BLaER1 treated with 17β-estradiol and CSF1 and Interleukin-3, amounts not matched to agents 10 nM and 100 nM (cell line): ENCODE measurements around the gene CFAP68.

Experiments
- H3K27ac ChIP-seq, 11 experiments: shearing (Covaris generic); formaldehyde crosslinking; 2 replicates each; pipeline ENCODE4 v1.8.1; 2022
- H3K27me3 ChIP-seq, 11 experiments: shearing (Covaris generic); formaldehyde crosslinking; 2 replicates each; pipeline ENCODE4 v1.8.1; 2022
- H3K36me3 ChIP-seq, 11 experiments: shearing (Covaris generic); formaldehyde crosslinking; 2 replicates each; pipeline ENCODE4 v1.8.1; 2022
- H3K4me1 ChIP-seq, 10 experiments: shearing (Covaris generic); formaldehyde crosslinking; 2 replicates each; pipeline ENCODE4 v1.8.1; 2022
- H3K4me2 ChIP-seq, 11 experiments: shearing (Covaris generic); formaldehyde crosslinking; 2 replicates each; pipeline ENCODE4 v1.8.1; 2022
- H3K4me3 ChIP-seq, 10 experiments: shearing (Covaris generic); formaldehyde crosslinking; 2 replicates each; pipeline ENCODE4 v1.8.1; 2022
- H3K9ac ChIP-seq, 11 experiments: shearing (Covaris generic); formaldehyde crosslinking; 2 replicates each; pipeline ENCODE4 v1.8.1; 2022
- H3K9me3 ChIP-seq, 11 experiments: shearing (Covaris generic); formaldehyde crosslinking; replicated peaks in 1 of 11; 2 replicates each; pipeline ENCODE4 v1.8.1; 2022
- H4K20me1 ChIP-seq, 11 experiments: shearing (Covaris generic); formaldehyde crosslinking; 2 replicates each; pipeline ENCODE4 v1.8.1; 2022
- Cebpa-rat ChIP-seq, 11 experiments: shearing (Covaris generic); IDR thresholded peaks; 2 replicates each; pipeline ENCODE4 v1.8.1; 2022

CFAP68 gene

DNA sequence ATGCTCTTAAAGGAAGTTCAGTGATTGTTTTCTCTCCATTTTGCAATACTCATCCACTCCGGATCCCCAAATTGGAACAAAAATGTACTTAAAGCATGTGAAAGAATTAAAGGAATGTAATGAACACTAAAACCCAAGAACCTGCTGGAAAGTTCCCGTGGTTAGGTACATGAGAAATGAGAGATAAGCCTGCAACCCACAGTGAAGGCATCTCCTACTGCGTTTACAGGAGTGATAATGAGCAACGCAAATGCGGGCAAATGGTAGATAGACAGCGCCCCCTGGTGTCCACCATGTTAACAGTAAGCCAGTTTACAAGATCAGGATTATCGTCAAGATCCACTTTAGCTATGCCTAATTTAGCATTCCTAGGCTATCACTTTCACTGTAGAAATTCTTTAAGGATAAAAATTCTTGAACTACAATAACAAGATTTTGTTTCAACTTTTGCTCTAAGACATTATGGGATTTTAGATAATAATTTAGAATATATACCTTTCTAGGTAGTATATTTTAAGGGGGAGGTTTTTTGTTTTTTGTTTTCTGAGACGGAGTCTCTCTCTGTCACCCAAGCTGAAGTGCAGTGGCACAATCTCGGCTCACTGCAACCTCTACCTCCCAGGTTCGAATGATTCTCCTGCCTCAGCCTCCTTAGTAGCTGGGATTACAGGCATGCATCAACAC is 37.8 kb upstream of the CFAP68 start:
- H3K27me3 ChIP-seq = no peaks in the 10 kb centered on the region
- H3K36me3 ChIP-seq = peaks cover 50 to 88% (median 63%) of the 10 kb centered on the region in 11 experiments
- H3K9me3 ChIP-seq = no peaks in the 10 kb centered on the region
- H3K4me2 ChIP-seq = no peak overlapping the region
- no peak overlapping the region for H3K9ac ChIP-seq
- H3K4me3 ChIP-seq = no peak overlapping the region
- no peaks in the 10 kb centered on the region; a peak in 1 of 22 replicates for H4K20me1 ChIP-seq
- H3K4me1 ChIP-seq = peaks cover 0 to 14% (median 0%) of the 10 kb centered on the region in 10 experiments; a peak in 7 of 20 replicates
- TF ChIP-seq Cebpa-rat (IDR thresholded peaks at IDR 0.05) = no peak
- H3K27ac ChIP-seq = no peak overlapping the region

GRCh38 chr11:111843661-111844060 is 35.7 kb upstream of the CFAP68 start:
- H3K4me3 ChIP-seq = no peak overlapping the region
- H3K27me3 ChIP-seq = no peaks in the 10 kb centered on the region
- H3K4me2 ChIP-seq = no peak overlapping the region
- H3K9me3 ChIP-seq = no peaks in the 10 kb centered on the region
- H3K9ac ChIP-seq = no peak overlapping the region
- no peaks in the 10 kb centered on the region; a peak in 1 of 22 replicates for H4K20me1 ChIP-seq
- peaks cover 46 to 89% (median 60%) of the 10 kb centered on the region in 11 experiments for H3K36me3 ChIP-seq
- no peak overlapping the region for H3K27ac ChIP-seq
- no peak for TF ChIP-seq Cebpa-rat (IDR thresholded peaks at IDR 0.05)
- peaks cover 0 to 22% (median 0%) of the 10 kb centered on the region in 10 experiments; a peak in 7 of 20 replicates for H3K4me1 ChIP-seq

DNA sequence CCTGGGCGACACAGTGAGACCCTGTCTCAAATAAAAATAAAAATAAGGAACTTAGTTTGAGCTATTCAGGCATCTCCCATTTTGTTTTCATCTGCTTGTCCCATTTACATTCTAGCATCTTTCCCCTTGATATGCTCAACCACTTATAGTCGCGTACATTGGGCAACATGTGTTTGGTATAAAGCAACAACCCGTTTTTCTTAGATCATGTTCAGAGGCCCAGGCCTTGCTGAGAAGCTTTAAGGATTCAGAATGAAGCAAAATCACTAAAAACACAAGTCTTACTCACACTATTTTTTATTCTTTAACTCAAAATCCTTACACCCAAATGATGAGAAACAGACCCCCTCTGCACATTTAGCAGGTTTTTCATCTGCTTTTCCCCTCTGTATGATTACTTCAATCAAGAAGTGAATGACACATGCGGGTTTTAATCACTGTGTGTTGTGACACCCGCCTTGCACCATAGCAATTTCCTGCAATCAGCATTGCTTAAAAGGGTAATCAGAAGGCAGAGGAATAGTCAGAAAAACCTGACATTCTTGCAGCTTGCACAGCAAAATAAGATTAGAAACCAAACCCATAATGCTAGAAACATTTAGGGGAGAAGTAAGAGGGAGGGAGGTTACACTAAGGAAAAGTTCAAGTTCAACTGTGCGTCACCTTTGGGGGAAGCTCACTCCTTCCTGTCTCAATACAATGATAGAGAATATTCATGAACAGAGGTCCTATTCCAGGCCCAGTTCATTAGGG is 33.9 kb upstream of the CFAP68 start:
- no peak overlapping the region for H3K27ac ChIP-seq
- no peak overlapping the region for H3K9ac ChIP-seq
- H3K27me3 ChIP-seq = no peaks in the 10 kb centered on the region
- 0 out of 22 replicates have a peak, but pooled peaks of 1 of the 11 experiments have one; percentile 7 for TF ChIP-seq Cebpa-rat (IDR thresholded peaks at IDR 0.05)
- peaks cover 0 to 22% (median 0%) of the 10 kb centered on the region in 10 experiments; a peak in 7 of 20 replicates for H3K4me1 ChIP-seq
- H3K36me3 ChIP-seq = peaks cover 54 to 90% (median 70%) of the 10 kb centered on the region in 11 experiments
- no peaks in the 10 kb centered on the region; a peak in 1 of 22 replicates for H4K20me1 ChIP-seq
- no peaks in the 10 kb centered on the region for H3K9me3 ChIP-seq
- H3K4me2 ChIP-seq = peak overlapping the region in 1 of 11 experiments; percentile 0; a peak in 1 of 22 replicates
- H3K4me3 ChIP-seq = no peak overlapping the region

- Histone ChIP-seq H3K27ac (no peak overlapping the region), H3K9ac (no peak overlapping the region), H3K4me2 (0 out of 22 replicates have a peak overlapping the region, but pooled peaks of 1 of the 11 experiments have one; percentile 0)
These were observed 33.3 kb upstream of the CFAP68 start for GRCh38 chr11:111846063-111846462.

GRCh38 chr11:111846636-111847035 is 32.7 kb upstream of the CFAP68 start:
- Histone ChIP-seq H3K4me2 (no peak overlapping the region), H4K20me1 (no peaks in the 10 kb centered on the region; a peak in 1 of 22 replicates), H3K27me3 (no peaks in the 10 kb centered on the region), H3K27ac (no peak overlapping the region), H3K4me1 (peaks cover 0 to 22% (median 0%) of the 10 kb centered on the region in 10 experiments; a peak in 7 of 20 replicates), H3K4me3 (no peak overlapping the region), H3K36me3 (peaks cover 64 to 98% (median 76%) of the 10 kb centered on the region in 11 experiments), H3K9me3 (no peaks in the 10 kb centered on the region), H3K9ac (no peak overlapping the region)
- no peak for TF ChIP-seq Cebpa-rat (IDR thresholded peaks at IDR 0.05)

More at GRCh38 chr11:111846063-111846462, 33.3 kb upstream of the CFAP68 start:
- Histone ChIP-seq H3K4me3 (no peak overlapping the region), H3K9me3 (no peaks in the 10 kb centered on the region), H3K4me1 (peaks cover 0 to 22% (median 0%) of the 10 kb centered on the region in 10 experiments; a peak in 7 of 20 replicates), H3K27me3 (no peaks in the 10 kb centered on the region), H4K20me1 (no peaks in the 10 kb centered on the region; a peak in 1 of 22 replicates), H3K36me3 (peaks cover 60 to 92% (median 72%) of the 10 kb centered on the region in 11 experiments)
- no peak for TF ChIP-seq Cebpa-rat (IDR thresholded peaks at IDR 0.05)

GRCh38 chr11:111849631-111850030 is 29.7 kb upstream of the CFAP68 start:
- no peak for TF ChIP-seq Cebpa-rat (IDR thresholded peaks at IDR 0.05)
- Histone ChIP-seq H3K9ac (no peak overlapping the region), H3K4me1 (peaks cover 0 to 22% (median 0%) of the 10 kb centered on the region in 10 experiments; a peak in 6 of 20 replicates), H3K4me3 (no peak overlapping the region), H3K36me3 (peaks cover 65 to 99% (median 81%) of the 10 kb centered on the region in 11 experiments), H3K27ac (no peak overlapping the region), H3K9me3 (no peaks in the 10 kb centered on the region), H4K20me1 (no peaks in the 10 kb centered on the region), H3K4me2 (no peak overlapping the region), H3K27me3 (no peaks in the 10 kb centered on the region)

DNA sequence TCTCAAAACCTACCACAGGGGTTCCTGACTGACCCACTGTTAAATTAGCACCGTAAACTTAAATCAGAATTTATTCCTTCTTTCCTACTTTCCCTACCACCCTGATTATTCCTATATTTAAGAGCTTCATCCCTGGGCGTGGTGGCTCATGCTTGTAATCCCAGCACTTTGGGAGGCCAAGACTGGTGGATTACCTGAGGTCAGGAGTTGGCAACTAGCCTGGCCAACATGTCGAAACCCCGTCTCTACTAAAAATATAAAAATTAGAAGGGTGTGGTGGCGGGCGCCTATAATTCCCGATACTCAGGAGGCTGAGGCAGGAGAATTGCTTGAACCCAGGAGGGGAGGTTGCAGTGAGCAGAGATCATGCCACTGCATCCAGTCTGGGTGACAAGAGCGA is 28.3 kb upstream of the CFAP68 start:
- Histone ChIP-seq H3K4me2 (no peak overlapping the region), H3K4me3 (no peak overlapping the region), H3K36me3 (peaks cover 61 to 98% (median 88%) of the 10 kb centered on the region in 11 experiments), H3K9me3 (no peaks in the 10 kb centered on the region), H4K20me1 (no peaks in the 10 kb centered on the region), H3K27me3 (no peaks in the 10 kb centered on the region), H3K9ac (no peak overlapping the region), H3K27ac (no peak overlapping the region), H3K4me1 (peaks cover 0 to 13% (median 0%) of the 10 kb centered on the region in 10 experiments; a peak in 6 of 20 replicates)
- TF ChIP-seq Cebpa-rat (IDR thresholded peaks at IDR 0.05) = no peak

DNA sequence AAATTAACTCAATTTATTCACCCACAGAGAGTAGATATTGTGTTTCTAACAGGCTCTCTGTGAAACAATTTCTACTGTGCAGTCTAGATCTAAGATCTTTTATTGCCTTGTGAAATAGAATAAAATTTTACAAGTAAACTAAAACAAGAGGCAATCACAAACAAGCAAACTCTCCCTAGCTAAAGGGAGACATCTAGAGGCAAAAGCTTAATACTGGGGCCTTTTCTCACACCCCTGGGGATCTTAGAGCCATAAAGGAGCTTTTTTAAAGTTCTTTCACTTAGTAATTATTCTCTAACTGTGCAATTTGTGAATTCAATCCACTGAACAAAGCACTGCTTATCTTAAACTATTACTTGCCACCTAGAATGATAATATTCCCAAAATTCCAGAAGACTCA is 27.7 kb upstream of the CFAP68 start:
- no peaks in the 10 kb centered on the region for H3K27me3 ChIP-seq
- no peaks in the 10 kb centered on the region for H4K20me1 ChIP-seq
- no peak for TF ChIP-seq Cebpa-rat (IDR thresholded peaks at IDR 0.05)
- peaks cover 0 to 7% (median 0%) of the 10 kb centered on the region in 10 experiments; a peak in 2 of 20 replicates for H3K4me1 ChIP-seq
- H3K4me2 ChIP-seq = no peak overlapping the region
- H3K4me3 ChIP-seq = no peak overlapping the region
- H3K9me3 ChIP-seq = no peaks in the 10 kb centered on the region
- H3K36me3 ChIP-seq = peaks cover 62 to 95% (median 85%) of the 10 kb centered on the region in 11 experiments
- H3K27ac ChIP-seq = no peak overlapping the region
- H3K9ac ChIP-seq = no peak overlapping the region

GRCh38 chr11:111852103-111852502 is 27.2 kb upstream of the CFAP68 start:
- Histone ChIP-seq H3K36me3 (peaks cover 64 to 95% (median 86%) of the 10 kb centered on the region in 11 experiments), H3K9me3 (no peaks in the 10 kb centered on the region), H3K9ac (no peak overlapping the region), H3K4me1 (peaks cover 0 to 4% (median 0%) of the 10 kb centered on the region in 10 experiments; a peak in 1 of 20 replicates), H3K4me3 (no peak overlapping the region), H3K4me2 (no peak overlapping the region), H4K20me1 (no peaks in the 10 kb centered on the region), H3K27ac (no peak overlapping the region), H3K27me3 (no peaks in the 10 kb centered on the region)
- TF ChIP-seq Cebpa-rat (IDR thresholded peaks at IDR 0.05) = no peak
